Myocyte (in vitro differentiated cells): ENCODE results near the gene ARHGAP6. TPM values are rescaled to one million over a fixed set of nuclear protein-coding genes. Genes with fewer than 3 reads are reported as not detected.

Source experiments
- DNase-seq: peaks from one replicate; pipeline ENCODE4 v3.0.0-alpha.2; 2012; ENCODE audit warnings: low read depth
- total RNA-seq: library from RNA; depleted of rRNA; stranded (reverse); fragments of >200 nt; gene quantifications from 2 replicates; pipeline ENCODE4 v1.2.3, GENCODE V29; 2014

Gene ARHGAP6
- total RNA-seq, 1 donor from 2014 or later = 18.1 TPM

GRCh38 chrX:11465648-11466411 lies 199.9 kb downstream of the ARHGAP6 start:
- DNase-seq = no peak

DNA sequence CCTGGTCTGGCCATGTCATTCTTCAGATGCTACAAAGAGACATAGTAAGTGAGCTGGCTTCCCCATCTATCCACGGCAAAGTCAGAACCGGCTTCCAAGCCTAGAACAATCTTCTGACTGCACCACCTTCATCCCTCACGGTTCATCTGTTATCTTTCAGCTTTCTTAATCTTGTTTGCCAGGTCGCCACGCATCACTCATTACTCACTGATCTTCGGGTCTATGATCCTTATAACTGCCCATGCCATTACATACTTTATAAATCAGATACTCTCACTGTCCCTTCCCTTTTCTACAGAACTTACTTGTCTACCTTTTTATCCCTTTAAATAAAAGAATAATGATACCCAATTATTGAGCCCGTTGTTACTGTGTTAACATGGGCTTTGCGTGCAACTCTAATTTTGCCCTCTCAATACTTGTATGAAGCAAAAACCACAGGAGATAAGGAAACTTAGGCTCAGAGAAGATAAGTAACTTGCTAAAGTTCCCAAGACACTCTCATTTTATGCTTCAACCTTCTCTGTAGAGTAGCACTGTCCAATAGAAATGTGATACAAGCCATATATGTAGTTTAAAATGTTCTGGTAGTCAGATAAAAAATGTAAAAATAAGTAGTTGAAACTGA lies 200.8 kb downstream of the ARHGAP6 start:
- no peak for DNase-seq

GRCh38 chrX:11464380-11464779 lies 201.3 kb downstream of the ARHGAP6 start:
- no peak for DNase-seq

DNA sequence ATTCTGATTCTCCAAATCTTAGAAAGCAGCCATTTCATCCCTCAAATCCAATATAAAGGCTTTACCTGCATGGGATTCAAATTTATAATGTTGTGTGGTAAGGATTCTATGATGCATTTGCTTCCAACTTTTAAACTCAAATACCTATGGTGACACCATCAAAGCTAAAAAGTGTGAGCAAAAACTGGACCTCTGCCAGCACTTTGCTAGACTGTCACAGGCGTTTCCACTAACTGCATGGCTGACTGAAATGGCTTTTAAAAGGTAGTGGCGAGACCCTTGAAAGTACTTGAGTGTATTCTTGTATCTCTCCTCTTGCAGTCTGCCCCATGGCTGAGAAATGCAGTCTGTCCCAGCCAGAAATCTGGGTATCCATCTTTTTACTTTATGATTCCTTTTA lies 203.1 kb downstream of the ARHGAP6 start:
- DNase-seq = no peak

DNA sequence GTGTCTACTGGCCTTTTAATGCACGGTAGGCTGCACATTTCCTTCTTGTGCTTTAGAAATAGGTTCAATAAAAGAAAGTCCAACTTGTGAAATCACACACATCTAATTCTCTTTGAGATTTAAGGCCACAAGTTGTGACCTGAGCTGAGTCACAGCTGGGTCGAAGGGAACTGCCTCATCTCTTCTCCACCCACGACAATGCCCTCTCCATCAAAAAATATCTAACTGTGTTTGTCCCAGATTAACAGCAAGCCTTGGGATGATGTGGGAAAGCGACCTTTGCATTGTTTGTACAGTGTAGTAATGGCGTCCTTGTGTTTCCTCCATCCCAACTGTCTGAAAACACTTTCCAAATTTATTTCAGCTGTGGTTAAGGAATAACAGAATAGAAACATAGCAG lies 203.6 kb downstream of the ARHGAP6 start:
- DNase-seq = no peak

GRCh38 chrX:11461201-11462001 lies 204.3 kb downstream of the ARHGAP6 start:
- no peak for DNase-seq

- DNase-seq = no peak
These were observed 205.4 kb downstream of the ARHGAP6 start for GRCh38 chrX:11460347-11460746.

DNA sequence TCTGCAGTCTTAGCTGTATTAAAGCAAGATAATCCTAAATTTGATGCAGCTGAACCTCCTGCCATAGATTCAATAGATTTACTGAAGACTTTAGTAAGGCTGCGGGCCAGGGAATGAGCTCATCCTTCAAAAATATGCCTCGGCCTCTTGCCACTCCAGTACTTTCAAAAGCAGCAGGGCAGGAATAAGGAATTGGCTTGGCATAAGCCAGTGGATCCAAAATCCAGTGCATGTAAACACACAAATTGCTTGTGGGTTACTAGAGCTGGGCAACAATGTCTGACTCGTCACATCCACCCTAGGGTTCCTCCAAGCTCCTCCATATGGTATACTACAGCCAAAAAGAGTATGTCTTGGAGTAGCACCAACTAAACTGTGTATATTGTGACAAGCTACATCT lies 207.6 kb downstream of the ARHGAP6 start:
- peak; percentile 27 for DNase-seq

GRCh38 chrX:11451151-11451550 lies 214.6 kb downstream of the ARHGAP6 start:
- DNase-seq = no peak

DNA sequence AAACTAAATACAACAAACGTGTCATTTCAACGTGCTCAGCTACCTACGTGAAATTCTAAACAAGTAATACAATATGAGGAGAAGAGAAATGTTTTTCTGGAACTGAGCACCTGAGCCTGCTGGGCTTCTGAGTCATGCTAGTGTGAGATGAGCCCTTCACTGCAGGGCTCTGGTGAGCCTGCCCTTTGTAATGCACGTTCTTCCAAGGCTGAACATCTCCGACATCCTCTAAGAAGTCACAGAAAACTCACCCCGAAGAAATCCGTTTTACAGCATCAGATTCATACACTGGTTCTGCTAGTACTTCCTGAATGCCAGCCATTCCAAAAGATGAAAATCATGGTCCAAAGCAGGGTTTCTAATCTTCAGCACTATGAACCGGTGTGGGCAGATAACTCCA lies 215.4 kb downstream of the ARHGAP6 start:
- no peak for DNase-seq

DNA sequence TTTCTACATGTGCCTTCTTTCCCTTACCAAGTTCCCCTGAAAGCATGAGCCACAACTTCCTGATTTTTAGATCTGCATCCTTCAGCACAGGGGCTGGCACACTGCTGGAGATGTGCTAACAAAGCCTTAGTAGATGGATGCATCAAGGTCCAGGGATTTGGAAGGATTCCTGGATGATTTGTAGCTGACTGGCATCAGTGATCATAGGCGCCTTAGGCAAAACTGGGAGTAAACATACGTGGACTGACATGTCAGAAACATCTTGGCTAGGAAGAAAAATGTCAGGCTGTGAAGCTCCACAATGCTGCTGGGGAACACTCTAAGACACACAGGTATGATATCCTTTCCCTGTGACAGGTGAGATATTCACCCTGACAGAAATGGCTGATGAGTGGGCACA lies 216.1 kb downstream of the ARHGAP6 start:
- DNase-seq = no peak

- no peak for DNase-seq
These were observed 218.3 kb downstream of the ARHGAP6 start for GRCh38 chrX:11447418-11447817.

- no peak for DNase-seq
These were observed 218.8 kb downstream of the ARHGAP6 start for GRCh38 chrX:11446949-11447348.

DNA sequence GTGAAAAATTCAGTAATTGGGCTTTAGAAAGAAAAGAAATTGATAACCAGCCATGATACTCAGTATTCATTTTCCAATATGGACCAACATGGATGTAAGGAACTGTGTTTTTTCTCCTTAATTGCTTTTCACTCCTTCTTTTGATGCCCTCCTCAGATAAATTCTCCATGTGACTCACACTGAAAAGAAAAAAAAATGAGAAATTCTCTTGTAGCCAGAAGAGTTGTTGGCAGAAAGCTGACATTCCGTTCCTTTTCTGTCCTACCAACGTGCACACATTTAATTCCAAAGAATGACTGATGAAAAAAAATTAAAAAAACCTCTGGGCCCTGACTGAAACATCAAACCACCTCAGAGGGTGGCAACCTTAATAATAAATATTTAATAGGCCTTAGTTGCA lies 219.4 kb downstream of the ARHGAP6 start:
- DNase-seq = peak; percentile 40

DNA sequence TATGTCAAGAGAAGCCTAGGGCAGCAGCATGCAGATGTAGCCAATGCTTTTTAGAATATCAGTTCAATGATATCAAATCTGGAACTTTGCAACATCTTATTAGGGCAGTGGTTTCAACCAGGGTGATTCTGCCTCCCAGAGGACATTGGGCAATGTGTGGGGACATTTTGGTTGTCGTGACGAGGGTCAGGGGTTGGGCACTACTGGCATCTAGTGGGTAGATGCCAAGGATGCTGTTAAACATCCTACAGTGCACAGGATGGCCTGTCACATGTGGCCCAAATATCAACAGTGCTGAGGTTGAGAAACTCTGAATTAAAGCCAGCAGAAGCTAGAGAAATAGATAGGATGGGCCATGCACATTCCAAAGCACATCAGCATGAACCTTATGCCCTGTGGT lies 220.2 kb downstream of the ARHGAP6 start:
- DNase-seq = no peak

DNA sequence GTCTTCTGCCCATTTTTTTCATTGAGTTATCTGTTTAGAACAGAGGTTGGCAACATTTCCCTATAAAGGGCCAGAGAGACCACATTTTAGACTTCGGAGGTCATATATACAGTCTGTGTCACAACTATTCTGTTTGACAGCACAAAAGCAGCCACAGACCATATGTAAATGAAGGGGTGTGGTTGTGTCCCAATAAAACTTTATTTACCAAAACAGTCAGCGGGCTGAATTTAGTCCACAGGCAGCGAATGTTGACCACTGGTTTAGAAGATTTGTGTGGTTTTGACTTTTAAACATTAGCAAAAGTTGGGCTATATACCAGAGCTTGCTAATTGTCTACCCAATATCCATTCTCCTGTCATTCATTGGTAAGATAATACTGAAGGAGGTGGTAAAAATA lies 221.7 kb downstream of the ARHGAP6 start:
- DNase-seq = no peak

- no peak for DNase-seq
These were observed 225.9 kb downstream of the ARHGAP6 start for GRCh38 chrX:11439846-11440245.

GRCh38 chrX:11438767-11439166 lies 227.0 kb downstream of the ARHGAP6 start:
- no peak for DNase-seq

GRCh38 chrX:11438380-11438723 lies 227.4 kb downstream of the ARHGAP6 start:
- DNase-seq = no peak

DNA sequence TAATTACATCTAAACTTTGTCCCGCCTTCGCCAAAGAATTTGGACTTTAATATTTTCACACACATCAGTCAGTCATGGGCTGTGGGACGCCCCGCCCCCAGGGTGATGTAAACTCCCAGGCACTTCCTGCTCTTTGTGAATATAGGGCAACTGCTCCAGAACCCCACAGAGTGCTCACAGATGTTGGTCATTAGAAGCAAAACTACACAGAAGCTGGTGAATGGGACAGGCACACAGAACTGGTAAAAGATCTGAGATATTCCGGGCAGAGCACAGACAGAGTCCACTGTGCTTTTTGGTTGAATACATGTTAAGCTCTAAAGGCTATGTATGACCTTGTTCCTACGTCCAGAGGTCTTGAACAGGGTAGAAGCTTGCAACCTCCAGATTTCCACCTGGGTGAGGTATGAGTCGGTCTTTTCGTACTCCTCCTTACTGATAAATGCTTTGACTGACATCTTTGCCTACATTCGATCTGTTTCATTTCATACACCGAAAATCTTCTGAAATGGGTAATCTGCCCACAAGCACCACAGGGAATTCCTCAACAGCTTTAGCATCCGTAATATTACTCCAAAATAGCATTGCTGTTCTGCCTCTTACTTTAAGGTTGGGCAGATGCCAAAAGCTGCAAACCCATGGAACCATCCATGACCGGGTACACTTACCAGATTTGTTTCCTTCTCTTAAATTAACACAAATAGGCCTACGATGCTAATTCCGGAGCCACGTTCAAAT lies 227.9 kb downstream of the ARHGAP6 start:
- peak; percentile 66 for DNase-seq

- DNase-seq = peak; percentile 42
These were observed 230.2 kb downstream of the ARHGAP6 start for GRCh38 chrX:11435568-11435967.

- no peak for DNase-seq
These were observed 231.1 kb downstream of the ARHGAP6 start for GRCh38 chrX:11434607-11435006.
